GM23338 (cell line): Measurements from ENCODE around the gene CHRNB4. TPM values are rescaled to one million over a fixed set of nuclear protein-coding genes. Genes with fewer than 3 reads are reported as not detected.

Source experiments
- CREB1 ChIP-seq: fragments of 250-450 bp; sonication (Bioruptor Pico); IDR thresholded peaks from 2 replicates; pipeline ENCODE4 v1.5.0; 2020; ENCODE audit warnings: low read depth, mild to moderate bottlenecking, moderate library complexity
- EZH2phosphoT487 ChIP-seq: fragments of 200-600 bp; sonication (generic); IDR thresholded peaks from one replicate; pipeline ENCODE4 v1.8.1; 2018; ENCODE audit warnings: antibody characterized with exemption; ENCODE audit not compliant: unreplicated experiment
- JUNB ChIP-seq: IDR thresholded peaks from one replicate; pipeline ENCODE4 v1.6.1; 2016; ENCODE audit warnings: antibody characterized with exemption; ENCODE audit not compliant: unreplicated experiment
- POLR2AphosphoS5 ChIP-seq: IDR thresholded peaks from 2 replicates; pipeline ENCODE4 v1.6.1; 2016; ENCODE audit warnings: antibody characterized with exemption, low read depth
- REST ChIP-seq: IDR thresholded peaks from one replicate; pipeline ENCODE4 v1.6.1; 2018; ENCODE audit warnings: antibody characterized with exemption; ENCODE audit not compliant: unreplicated experiment
- STAT1 ChIP-seq: IDR thresholded peaks from one replicate; pipeline ENCODE4 v1.6.1; 2016; ENCODE audit warnings: antibody characterized with exemption; ENCODE audit not compliant: unreplicated experiment
- ZNF331 ChIP-seq: fragments of 250-450 bp; sonication (Bioruptor Pico); IDR thresholded peaks from 2 replicates; pipeline ENCODE4 v1.5.0; 2020; ENCODE audit warnings: low read depth, mild to moderate bottlenecking, moderate library complexity
- polyA plus RNA-seq: library from polyadenylated mRNA; unstranded; fragments of >200 nt; fragmentation: Nextera tagmentation; extraction: Ambion mirVana; gene quantifications from 2 replicates; pipeline ENCODE4 v1.2.1, GENCODE V29; 2016
- total RNA-seq: library from RNA; depleted of rRNA; stranded (reverse); fragments of >200 nt; shearing (Covaris generic); gene quantifications from 2 replicates; pipeline ENCODE4 v1.2.3, GENCODE V29; 2014
- TF ChIP-seq, protein P1 (sequence below): fragments of 250-450 bp; sonication (Bioruptor Pico); IDR thresholded peaks from 2 replicates; pipeline ENCODE4 v1.5.0; 2020; ENCODE audit warnings: mild to moderate bottlenecking, moderate library complexity
- TF ChIP-seq, protein P2 (sequence below): IDR thresholded peaks from 2 replicates; pipeline ENCODE4 v1.6.1; 2016; ENCODE audit warnings: antibody characterized with exemption

Gene CHRNB4
- total and polyA plus RNA-seq, 2 experiments from 2014 or later: 1.4 to 1.6 TPM

DNA sequence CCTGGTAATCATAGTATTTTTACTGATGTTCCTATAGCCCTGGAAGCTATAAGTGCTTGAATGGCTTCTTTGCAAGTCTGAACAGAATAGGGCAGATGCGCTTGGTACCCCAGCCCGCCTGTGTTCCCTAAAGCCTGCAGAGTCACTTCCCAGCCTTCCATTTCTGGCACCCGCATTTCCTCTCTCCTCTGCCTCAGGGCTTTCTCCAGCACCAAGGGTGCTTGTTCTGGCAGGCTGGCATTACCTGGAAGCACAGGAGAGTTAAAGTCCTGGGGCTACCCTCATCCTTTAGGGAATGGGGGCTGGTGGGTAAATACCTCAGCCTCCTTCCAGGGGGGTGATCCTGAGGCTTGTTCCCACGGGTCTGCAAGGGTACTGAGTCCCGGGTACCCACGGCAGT, 12.8 kb downstream of the CHRNB4 start (continued):
- TF ChIP-seq, protein P1, sequence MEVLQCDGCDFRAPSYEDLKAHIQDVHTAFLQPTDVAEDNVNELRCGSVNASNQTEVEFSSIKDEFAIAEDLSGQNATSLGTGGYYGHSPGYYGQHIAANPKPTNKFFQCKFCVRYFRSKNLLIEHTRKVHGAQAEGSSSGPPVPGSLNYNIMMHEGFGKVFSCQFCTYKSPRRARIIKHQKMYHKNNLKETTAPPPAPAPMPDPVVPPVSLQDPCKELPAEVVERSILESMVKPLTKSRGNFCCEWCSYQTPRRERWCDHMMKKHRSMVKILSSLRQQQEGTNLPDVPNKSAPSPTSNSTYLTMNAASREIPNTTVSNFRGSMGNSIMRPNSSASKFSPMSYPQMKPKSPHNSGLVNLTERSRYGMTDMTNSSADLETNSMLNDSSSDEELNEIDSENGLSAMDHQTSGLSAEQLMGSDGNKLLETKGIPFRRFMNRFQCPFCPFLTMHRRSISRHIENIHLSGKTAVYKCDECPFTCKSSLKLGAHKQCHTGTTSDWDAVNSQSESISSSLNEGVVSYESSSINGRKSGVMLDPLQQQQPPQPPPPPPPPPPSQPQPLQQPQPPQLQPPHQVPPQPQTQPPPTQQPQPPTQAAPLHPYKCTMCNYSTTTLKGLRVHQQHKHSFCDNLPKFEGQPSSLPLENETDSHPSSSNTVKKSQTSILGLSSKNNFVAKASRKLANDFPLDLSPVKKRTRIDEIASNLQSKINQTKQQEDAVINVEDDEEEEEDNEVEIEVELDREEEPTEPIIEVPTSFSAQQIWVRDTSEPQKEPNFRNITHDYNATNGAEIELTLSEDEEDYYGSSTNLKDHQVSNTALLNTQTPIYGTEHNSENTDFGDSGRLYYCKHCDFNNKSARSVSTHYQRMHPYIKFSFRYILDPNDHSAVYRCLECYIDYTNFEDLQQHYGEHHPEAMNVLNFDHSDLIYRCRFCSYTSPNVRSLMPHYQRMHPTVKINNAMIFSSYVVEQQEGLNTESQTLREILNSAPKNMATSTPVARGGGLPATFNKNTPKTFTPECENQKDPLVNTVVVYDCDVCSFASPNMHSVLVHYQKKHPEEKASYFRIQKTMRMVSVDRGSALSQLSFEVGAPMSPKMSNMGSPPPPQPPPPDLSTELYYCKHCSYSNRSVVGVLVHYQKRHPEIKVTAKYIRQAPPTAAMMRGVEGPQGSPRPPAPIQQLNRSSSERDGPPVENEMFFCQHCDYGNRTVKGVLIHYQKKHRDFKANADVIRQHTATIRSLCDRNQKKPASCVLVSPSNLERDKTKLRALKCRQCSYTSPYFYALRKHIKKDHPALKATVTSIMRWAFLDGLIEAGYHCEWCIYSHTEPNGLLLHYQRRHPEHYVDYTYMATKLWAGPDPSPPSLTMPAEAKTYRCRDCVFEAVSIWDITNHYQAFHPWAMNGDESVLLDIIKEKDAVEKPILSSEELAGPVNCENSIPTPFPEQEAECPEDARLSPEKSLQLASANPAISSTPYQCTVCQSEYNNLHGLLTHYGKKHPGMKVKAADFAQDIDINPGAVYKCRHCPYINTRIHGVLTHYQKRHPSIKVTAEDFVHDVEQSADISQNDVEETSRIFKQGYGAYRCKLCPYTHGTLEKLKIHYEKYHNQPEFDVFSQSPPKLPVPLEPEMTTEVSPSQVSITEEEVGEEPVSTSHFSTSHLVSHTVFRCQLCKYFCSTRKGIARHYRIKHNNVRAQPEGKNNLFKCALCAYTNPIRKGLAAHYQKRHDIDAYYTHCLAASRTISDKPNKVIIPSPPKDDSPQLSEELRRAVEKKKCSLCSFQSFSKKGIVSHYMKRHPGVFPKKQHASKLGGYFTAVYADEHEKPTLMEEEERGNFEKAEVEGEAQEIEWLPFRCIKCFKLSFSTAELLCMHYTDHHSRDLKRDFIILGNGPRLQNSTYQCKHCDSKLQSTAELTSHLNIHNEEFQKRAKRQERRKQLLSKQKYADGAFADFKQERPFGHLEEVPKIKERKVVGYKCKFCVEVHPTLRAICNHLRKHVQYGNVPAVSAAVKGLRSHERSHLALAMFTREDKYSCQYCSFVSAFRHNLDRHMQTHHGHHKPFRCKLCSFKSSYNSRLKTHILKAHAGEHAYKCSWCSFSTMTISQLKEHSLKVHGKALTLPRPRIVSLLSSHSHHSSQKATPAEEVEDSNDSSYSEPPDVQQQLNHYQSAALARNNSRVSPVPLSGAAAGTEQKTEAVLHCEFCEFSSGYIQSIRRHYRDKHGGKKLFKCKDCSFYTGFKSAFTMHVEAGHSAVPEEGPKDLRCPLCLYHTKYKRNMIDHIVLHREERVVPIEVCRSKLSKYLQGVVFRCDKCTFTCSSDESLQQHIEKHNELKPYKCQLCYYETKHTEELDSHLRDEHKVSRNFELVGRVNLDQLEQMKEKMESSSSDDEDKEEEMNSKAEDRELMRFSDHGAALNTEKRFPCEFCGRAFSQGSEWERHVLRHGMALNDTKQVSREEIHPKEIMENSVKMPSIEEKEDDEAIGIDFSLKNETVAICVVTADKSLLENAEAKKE (CRISPR knock-in tag): no peak
- TF ChIP-seq JUNB (no peak), EZH2phosphoT487 (no peak), POLR2AphosphoS5 (no peak), REST (no peak), ZNF331 (CRISPR knock-in tag) (no peak), CREB1 (no peak), STAT1 (no peak)
- TF ChIP-seq, protein P2, sequence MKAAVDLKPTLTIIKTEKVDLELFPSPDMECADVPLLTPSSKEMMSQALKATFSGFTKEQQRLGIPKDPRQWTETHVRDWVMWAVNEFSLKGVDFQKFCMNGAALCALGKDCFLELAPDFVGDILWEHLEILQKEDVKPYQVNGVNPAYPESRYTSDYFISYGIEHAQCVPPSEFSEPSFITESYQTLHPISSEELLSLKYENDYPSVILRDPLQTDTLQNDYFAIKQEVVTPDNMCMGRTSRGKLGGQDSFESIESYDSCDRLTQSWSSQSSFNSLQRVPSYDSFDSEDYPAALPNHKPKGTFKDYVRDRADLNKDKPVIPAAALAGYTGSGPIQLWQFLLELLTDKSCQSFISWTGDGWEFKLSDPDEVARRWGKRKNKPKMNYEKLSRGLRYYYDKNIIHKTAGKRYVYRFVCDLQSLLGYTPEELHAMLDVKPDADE: no peak
